ENCODE measurements around the gene ANXA3.
"Not testable (repeated sequence)": the region's sequence is repeated elsewhere in the genome, so short reads cannot be mapped to it uniquely, and the experiment has no call there.

ANXA3 gene

GRCh38 chr4:78544678-78545077 lies 6.9 kb upstream of the ANXA3 start:
- no peak for DNase-seq

DNA sequence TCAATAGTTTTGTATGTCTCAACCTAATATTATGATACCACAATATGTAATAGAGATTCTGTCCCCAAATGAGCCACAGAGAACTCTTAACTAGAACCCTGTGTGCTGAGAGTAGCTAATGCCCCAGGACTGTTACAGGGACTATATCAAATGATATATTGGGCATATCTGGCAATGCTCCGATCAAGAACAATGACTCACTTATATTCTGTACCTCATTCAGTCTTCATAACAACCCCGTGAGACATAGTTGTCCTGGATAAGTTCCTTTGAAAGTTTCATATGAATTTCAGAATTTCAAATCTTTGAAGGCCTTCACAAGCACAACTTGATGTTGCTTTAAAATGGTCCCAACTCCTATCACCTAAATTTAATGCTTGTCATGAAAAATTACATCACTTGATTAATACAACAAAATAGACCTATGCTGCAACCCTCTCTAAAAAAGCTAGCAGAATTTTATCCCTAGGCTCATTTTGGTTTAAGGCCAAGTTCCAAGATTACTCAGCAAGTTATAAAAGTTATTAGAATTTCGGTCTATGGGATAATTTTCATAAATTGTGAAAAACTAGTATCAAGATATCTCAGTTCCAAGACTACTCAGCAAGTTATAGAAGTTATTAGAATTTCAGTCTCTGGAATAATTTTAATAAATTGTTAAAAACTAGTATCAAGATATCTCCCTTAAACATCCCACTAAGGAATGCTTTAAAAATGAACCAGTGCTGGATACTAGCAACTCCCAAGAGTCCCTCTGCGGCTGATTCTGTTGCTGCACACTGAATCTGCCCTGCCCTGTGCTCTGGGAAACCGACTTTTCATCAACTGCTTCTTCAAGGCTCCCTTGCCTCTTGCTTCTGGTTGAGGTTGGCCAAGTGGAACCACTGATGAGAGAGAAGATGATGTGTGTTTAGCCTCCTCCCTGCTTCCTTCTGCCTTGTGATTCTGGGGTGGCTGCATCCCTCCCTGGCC lies 6.0 kb upstream of the ANXA3 start:
- no peak for DNase-seq

- not testable (repeated sequence) for DNase-seq
These were observed 3.7 kb upstream of the ANXA3 start for GRCh38 chr4:78547899-78548298.

GRCh38 chr4:78548889-78549288 lies 2.7 kb upstream of the ANXA3 start:
- DNase-seq, result not testable (repeated sequence)

DNA sequence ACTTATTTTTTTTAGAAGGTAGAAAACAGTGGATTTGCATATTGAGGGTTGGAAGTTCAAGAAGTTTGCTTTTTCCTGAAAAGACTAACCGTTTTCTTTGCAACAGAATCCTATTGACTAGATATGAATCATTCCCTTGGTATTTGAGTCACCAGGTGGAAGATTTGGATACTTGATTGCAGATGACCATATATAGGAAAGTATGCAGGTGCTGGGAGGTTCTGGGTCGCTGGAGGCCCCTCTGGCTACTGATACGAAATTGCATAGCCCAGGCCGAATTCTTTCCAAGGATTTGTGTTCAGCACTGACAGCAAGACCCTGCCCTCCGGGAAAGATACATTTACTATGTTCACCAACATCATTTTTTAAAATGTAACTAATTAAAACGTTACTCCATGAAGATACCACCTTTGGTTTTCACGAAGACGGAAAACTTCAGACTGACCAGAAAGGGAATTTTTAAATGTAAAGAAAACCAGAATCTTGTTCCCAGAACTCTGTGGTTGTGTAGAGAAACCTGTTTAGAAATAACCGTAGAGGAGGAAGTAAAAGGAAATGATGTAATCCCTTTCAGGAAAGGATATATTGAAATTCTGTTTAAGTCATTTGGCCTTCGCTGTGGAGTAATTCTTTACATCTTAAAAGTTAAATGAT lies 946 bp downstream of the ANXA3 start:
- peak; percentile 38 to 72 for DNase-seq

DNA sequence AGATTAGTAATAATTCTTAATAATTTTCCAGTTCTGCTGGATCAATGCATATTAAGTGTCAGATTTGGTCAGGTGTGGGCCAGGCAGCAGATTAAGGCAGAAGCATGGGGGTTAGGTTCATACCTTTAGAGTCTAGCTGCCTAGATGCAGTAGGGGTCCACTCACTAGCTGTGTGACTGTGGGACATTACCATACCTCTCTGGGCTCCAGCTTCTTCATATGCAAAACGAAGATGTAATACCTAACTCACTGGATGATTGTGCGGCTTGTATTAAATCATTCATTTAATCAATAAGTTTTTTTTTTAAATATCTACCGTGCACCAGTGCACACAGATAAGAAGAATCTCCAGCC lies 1.4 kb downstream of the ANXA3 start:
- DNase-seq, result no peak

DNA sequence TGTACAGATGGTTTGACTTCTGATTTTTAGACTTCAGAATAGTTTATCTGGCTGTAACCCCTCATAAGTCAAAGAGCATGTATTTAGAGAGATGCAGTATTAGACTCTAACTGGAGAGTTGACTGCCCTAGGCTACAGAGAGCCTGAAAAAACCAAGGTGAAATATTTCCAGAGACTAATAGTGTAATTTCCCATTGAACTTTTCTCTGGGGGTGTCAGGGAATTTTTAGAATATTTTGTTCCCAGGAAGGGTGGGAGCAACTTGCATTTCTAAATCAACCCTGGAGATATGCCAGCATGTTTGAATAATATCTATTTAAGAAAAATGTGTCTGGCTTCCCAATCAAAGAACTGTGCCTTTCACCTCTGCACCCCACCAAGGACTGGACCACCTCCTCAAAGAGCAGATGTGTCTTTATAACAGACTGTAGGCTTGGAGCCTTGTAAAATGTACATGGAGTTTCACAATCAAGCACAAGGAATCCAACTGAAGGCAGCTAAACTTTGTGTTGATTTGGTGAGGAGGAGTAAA lies 2.0 kb downstream of the ANXA3 start:
- no peak for DNase-seq

DNA sequence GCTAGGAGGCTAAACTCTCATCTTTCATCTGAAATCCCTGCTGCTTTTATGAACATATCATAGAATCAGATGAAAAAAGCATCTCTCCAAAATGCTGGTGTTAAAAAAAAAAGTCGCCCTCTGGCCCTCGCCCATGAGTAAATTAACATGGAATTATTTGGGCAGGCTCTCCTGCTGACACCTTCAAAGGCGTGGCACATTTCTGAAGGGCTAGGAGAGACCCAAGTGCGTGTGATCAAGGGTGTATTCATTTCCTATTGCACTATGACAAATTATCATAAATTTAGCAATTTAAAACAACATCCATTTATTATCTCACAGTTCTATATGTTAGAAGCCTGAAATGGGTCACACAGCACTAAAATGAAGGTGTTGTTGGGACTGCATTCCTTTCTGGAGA lies 5.1 kb downstream of the ANXA3 start:
- no peak for DNase-seq

- DNase-seq, result no peak
These were observed 6.3 kb downstream of the ANXA3 start for GRCh38 chr4:78557841-78558240.

DNA sequence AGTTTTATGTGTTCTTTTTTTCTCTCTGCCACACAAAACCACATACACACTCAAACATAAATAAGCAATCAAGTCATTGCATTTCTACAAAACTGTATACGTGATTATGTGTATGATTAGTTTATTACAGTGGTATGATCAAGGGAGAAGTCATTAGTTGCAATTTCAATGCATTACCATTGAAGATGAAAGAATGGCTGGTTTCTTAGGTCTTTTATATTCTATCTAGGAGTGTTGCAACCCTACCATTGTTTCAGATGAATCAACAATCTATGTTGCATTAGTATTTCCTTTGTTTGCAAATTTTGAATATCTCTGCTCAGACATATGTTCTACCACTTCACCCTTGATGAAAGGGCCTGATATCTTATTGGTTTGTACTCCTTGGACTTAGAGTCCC lies 6.8 kb downstream of the ANXA3 start:
- DNase-seq, result no peak

DNA sequence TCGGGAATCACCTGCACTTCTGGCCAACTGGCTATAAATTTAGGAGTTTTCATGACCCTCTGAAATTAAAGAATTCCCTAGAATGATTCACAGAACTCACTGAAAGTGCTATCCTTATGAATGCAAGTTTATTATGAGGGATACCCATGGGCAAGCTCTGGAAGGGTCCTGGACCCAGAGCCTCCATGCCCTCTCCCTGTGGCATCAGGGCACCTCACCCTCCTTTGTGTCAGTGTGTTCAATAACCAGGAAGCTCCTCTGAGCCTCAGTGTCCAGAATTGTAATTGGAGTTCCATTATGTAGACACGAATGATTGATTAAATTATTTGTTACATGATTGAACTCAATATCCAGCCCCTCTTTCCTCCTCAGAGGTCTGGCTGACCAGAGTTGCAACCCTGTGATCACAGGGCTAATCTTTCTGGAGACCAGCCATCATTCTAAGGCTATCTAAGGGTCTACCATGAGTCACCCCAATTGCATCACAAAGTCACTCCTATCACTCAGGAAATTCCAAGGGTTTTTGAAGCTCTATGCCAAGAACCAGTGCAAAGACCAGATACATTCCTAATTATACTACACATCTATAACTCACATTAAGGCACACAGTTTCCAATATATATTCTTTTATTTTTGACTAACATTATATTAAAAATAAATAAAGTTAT lies 8.9 kb downstream of the ANXA3 start:
- no peak for DNase-seq

DNA sequence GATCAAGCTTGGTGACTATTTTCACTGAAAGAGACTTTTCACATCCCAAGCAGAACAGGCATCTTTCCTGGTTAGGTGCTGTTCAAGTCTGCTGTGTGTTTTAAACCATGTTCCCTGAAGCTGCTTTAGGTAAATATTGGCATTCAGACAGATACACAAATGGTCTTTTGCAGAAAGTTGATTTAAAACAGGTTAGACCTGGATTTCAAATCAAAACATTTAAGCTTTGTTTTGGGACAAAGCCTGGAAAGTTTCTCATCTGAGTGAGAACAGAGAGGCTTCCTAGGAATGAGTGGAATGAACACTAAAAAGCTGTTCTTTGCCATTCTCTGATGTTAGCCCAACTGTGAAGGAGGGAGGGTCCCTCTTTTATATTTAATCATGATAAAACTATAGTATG lies 10.1 kb downstream of the ANXA3 start:
- DNase-seq, result no peak

- DNase-seq, result no peak
These were observed 11.1 kb downstream of the ANXA3 start for GRCh38 chr4:78562687-78563086.

DNA sequence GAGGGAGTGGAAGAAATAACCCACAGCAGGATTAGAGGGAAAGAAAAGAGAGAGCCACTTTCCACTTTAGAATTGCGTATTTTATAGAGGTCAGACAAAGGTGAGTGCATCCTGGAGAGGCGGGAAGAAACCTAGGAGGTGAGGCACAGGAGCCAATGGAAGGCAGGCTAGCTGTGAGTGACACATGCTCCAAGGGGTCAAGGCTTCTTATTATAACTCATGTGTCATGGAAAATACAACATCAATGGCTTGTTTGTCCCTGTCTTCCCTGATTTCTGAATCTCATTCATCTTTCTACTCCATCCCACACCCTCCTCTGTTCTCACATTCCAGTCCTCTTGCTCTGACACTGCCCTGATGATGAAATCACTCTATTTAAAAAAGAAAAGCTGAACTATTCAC lies 14.4 kb downstream of the ANXA3 start:
- no peak for DNase-seq

DNA sequence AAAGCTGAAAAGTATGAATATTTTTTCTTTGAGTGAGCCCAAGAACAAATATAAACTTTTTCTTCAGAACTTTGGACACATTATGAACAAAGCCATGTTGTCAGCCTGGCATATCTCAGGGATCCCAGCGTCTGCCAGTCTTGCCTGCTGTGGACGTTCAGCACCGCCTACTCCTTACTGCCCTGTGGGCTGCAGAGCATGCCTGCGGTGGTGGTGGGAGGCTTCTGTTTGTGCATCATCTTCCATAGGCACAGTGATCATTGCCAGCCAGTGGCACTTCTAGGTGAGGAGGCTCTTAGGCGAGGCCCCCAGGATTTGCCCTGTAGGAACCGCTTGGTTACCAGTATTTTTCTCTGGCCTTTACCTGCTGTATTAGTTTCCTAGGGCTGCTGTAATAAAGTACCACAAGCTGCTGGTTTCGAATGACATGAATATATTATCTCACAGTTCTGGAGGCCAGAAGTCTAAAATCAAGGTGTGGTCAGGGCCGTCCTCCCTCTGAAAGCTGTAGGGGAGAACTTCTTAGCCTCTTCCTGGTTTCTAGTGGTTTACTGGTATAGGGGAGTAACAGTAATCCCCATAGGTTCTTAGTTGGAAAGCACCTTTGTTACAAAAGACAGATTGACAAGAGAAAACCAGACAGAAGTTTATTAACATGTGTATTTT lies 15.4 kb downstream of the ANXA3 start:
- peak in 1 of 2 experiments; percentile 36 for DNase-seq

GRCh38 chr4:78567500-78568060 lies 16.0 kb downstream of the ANXA3 start:
- DNase-seq, result no peak

- peak in 1 of 2 experiments; percentile 45 for DNase-seq
These were observed 17.2 kb downstream of the ANXA3 start for GRCh38 chr4:78568640-78569305.

DNA sequence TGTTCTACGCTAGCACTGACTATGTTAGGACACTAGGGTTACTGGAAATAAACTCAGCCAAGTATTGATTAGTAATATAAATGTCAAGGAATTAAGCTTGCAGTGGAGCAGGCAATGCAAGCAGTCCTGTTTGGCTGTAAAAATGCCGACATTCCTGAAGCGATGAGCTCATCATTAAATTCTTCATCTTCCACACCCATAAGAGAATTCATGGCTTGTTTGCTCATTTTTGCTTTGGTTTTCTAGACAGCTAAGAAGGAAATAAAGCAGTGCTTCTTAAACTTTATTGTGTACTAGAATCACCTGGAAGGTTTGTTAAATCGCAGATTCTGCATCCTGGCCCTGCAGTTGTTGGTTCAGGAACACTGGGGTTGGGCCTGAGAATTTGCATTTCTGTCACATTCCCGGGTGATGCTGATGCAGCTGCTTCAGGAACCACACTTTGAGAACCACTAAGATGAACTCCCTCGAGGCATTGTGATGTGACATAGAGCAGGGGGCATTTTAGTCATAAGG lies 17.8 kb downstream of the ANXA3 start:
- no peak for DNase-seq

- DNase-seq, result no peak
These were observed 18.5 kb downstream of the ANXA3 start for GRCh38 chr4:78570117-78570516.

DNA sequence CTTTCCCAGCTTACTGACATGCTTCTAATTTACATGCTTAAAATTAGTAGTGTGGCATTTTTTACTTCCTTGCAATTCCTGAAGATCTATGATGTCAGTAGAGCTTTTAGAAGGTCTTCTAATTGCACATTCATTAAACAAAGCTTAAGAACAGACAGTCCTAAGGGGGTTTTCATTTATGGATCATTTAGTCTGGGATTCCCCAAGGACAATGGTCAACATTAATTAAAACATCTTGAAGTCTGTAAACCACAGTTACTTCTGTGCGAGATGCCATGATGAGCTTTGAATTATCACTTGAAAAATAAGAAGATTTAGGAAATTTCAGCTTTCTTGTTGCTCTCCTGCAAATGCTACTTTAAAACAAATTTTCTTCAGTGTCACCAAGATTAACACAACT lies 20.2 kb downstream of the ANXA3 start:
- DNase-seq, result no peak

- DNase-seq, result no peak
These were observed 27.3 kb downstream of the ANXA3 start for GRCh38 chr4:78578674-78579425.
